Left ventricle myocardium inferior (tissue), 1 donor: ENCODE data around the gene FAM135A. TPM values are rescaled to one million over a fixed set of nuclear protein-coding genes. Genes with fewer than 3 reads are reported as not detected.

ENCODE experiments used
- DNase-seq: peaks from one replicate; pipeline ENCODE4 v3.0.0-alpha.2; 2020
- H3K27ac ChIP-seq: fragments of 200-600 bp; replicated peaks from 2 replicates; pipeline ENCODE4 v1.8.0; 2021
- H3K27me3 ChIP-seq: fragments of 200-600 bp; 2 replicates; pipeline ENCODE4 v1.8.0; 2021; ENCODE audit warnings: low read depth
- H3K36me3 ChIP-seq: fragments of 200-600 bp; 2 replicates; pipeline ENCODE4 v1.8.0; 2021
- H3K4me1 ChIP-seq: fragments of 200-600 bp; 2 replicates; pipeline ENCODE4 v1.8.0; 2021
- H3K4me3 ChIP-seq: fragments of 200-600 bp; 2 replicates; pipeline ENCODE4 v1.8.0; 2021; ENCODE audit warnings: mild to moderate bottlenecking, moderate library complexity
- H3K9me3 ChIP-seq: fragments of 200-600 bp; replicated peaks from 2 replicates; pipeline ENCODE4 v1.8.0; 2021
- intact Hi-C: fragments of 100-400 bp; cut with micrococcal nuclease; formaldehyde crosslinking; loops from one replicate; pipeline ENCODE4 v1.11.0; 2022
- total RNA-seq: library from RNA; stranded (reverse); fragmentation: NEBNext Ultra II Directional; extraction: Animal tissue kit (Norgen Biotek cat#: 25700); gene quantifications from one replicate; pipeline ENCODE4 v1.2.1, GENCODE V29; 2021
- TF ChIP-seq, protein P1 (sequence below): fragments of 200-600 bp; IDR thresholded peaks from 2 replicates; pipeline ENCODE4 v1.8.0; 2021; ENCODE audit warnings: antibody characterized with exemption, mild to moderate bottlenecking, borderline replicate concordance
- donor health status: DM: no; HTN: yes; CAD: no; lungs with severe emphysema.

Gene FAM135A
- total RNA-seq, 1 donor from 2014 or later, result 14.5 TPM

DNA sequence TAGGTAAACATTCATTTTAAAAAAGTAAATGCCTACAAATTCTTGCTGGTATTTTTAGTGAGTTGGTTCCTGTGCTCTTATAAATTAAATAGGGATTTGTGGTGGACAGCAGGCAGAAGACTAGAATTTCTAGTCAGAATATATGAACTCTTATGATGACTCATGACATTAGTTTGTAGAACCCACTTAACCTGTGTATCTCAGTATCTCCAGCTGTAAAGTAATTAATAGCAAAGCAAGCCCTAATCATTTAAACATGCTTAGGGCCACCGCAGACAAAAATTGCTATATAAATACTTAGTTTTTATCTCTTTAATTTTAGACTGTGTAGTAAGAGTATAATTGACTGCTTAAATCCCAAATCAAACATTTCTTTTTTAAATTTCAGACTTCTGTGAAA lies 2.4 kb downstream of the FAM135A start:
- DNase-seq, result no peak
- no peak overlapping the region for H3K4me3 ChIP-seq
- H3K27ac ChIP-seq, result no peak overlapping the region
- H3K27me3 ChIP-seq, result no peaks in the 10 kb centered on the region
- H3K4me1 ChIP-seq, result peaks cover 36% of the 10 kb centered on the region
- peaks cover 13% of the 10 kb centered on the region for H3K36me3 ChIP-seq
- H3K9me3 ChIP-seq, result no peaks in the 10 kb centered on the region
- intact Hi-C loops, result no loop called here
- TF ChIP-seq, protein P1, sequence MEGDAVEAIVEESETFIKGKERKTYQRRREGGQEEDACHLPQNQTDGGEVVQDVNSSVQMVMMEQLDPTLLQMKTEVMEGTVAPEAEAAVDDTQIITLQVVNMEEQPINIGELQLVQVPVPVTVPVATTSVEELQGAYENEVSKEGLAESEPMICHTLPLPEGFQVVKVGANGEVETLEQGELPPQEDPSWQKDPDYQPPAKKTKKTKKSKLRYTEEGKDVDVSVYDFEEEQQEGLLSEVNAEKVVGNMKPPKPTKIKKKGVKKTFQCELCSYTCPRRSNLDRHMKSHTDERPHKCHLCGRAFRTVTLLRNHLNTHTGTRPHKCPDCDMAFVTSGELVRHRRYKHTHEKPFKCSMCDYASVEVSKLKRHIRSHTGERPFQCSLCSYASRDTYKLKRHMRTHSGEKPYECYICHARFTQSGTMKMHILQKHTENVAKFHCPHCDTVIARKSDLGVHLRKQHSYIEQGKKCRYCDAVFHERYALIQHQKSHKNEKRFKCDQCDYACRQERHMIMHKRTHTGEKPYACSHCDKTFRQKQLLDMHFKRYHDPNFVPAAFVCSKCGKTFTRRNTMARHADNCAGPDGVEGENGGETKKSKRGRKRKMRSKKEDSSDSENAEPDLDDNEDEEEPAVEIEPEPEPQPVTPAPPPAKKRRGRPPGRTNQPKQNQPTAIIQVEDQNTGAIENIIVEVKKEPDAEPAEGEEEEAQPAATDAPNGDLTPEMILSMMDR, result no peak

DNA sequence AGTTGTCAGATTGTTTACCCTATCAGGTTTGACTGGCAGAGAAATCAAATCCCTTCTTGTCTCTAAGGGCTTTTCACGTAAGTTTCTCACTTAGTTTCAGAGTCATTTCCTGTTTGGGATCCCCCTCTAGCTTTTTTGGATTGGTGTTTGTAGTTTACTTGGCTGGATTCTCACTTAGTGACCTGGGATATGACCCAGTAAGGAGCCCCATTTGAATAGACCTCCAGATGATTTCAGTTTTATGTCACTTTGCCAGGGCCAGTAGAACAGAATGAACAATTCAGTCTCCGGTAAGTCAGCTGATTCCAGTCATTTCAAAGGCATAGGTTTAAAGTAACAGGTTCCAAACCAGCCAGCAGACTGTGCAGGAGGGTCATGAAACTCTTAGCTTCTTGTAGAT lies 8.2 kb downstream of the FAM135A start:
- Histone ChIP-seq H3K4me3 (no peak overlapping the region), H3K27me3 (no peaks in the 10 kb centered on the region), H3K9me3 (no peaks in the 10 kb centered on the region), H3K4me1 (peaks cover 13% of the 10 kb centered on the region), H3K36me3 (peaks cover 22% of the 10 kb centered on the region), H3K27ac (no peak overlapping the region)
- intact Hi-C loops, result no loop called here
- no peak for DNase-seq
- TF ChIP-seq, protein P1, result no peak

DNA sequence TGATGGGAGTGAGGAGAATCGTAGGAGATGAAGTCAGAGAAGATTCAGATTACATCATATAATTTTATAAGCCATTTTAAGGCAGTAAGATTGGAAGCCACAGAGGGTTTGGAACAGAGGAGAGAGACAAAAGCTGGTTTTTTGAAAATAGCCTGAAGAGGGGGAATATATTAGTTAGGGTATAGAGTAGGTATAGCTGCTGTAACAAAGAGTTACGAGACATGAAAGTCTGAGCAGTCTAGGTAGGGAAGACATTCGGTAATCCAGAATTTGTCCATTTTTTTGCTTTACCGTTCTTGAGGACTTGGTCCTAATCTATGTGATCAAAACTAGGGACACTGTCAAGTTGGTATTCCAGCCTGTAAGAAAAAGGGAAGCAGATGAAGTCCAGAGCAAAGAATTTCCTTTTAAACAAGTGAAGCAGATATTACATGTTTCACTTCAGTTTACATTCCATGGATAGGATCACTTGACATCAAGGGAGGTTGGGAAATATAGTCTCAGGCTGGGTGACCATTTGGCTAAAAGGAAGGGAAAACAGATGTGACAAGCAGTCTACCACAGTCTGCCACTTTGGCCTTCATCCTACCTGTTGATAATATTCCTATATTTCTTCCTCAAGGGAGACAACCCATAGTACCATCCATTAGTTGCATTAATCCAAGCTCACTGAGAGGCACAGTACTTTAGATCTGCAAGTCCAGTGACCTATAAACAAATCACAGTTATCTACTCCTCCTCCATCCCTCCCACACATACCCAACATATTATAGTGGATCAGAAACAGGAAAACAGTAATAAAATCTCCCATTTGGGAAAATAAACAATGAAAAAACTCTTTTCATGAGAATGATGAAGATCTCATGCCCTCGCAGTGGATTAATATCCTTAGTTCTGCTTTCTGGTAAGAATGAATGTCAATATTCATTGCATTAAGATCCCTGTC lies 10.2 kb downstream of the FAM135A start:
- DNase-seq, result no peak
- H3K27ac ChIP-seq, result no peak overlapping the region
- no peaks in the 10 kb centered on the region for H3K27me3 ChIP-seq
- TF ChIP-seq, protein P1, result no peak
- H3K9me3 ChIP-seq, result no peaks in the 10 kb centered on the region
- intact Hi-C loops, result no loop called here
- H3K4me3 ChIP-seq, result no peak overlapping the region
- H3K36me3 ChIP-seq, result peaks cover 38% of the 10 kb centered on the region
- peaks cover 13% of the 10 kb centered on the region for H3K4me1 ChIP-seq

DNA sequence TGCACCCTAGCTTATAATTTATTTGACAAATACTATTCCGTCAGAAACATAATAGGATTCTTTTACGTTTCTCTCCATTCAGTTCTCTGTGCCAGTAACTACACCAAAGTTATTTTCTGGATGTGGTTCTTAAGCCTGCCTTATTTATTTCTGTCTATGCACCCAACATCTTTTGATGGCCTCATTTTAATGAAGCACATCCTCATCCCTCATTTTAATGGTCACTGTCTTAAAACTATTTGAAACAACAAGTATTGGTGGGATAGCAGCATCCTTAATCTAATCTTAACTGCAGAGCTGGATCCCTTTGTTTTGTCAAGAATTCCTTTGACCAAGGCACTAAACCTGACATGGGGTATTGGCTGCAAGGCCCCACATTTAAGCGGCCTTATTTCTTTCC lies 11.0 kb downstream of the FAM135A start:
- intact Hi-C loops, result no loop called here
- Histone ChIP-seq H3K9me3 (no peaks in the 10 kb centered on the region), H3K4me3 (no peak overlapping the region), H3K27me3 (no peaks in the 10 kb centered on the region), H3K4me1 (peaks cover 13% of the 10 kb centered on the region), H3K27ac (no peak overlapping the region), H3K36me3 (peaks cover 36% of the 10 kb centered on the region)
- TF ChIP-seq, protein P1, result no peak
- DNase-seq, result no peak

DNA sequence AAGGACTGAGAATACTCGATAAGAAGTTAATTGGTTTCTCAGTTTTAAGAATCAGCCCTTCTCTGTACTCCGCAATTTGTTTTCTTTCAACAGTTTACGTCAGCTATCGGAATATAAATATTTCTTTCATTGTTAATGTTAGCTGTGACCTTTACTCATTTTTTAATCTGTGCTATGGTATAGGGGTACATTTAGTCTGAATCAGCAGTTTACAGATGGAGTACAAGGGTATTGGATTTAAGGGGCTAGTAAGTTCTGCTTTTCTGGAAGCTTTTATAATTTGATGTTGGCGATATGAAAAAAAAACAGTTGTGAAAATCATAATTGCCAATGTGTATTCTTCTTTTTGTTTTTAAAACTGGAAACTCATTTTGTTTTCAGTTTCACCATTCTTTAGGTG lies 23.0 kb downstream of the FAM135A start:
- TF ChIP-seq, protein P1, result no peak
- Histone ChIP-seq H3K36me3 (peaks cover 57% of the 10 kb centered on the region), H3K4me1 (no peaks in the 10 kb centered on the region), H3K9me3 (peaks cover 11% of the 10 kb centered on the region), H3K4me3 (no peak overlapping the region), H3K27me3 (no peaks in the 10 kb centered on the region), H3K27ac (no peak overlapping the region)
- DNase-seq, result no peak
- intact Hi-C loops, result no loop called here
